SK-N-SH (cell line): ENCODE data around the gene EPOP. TPM values are rescaled to one million over a fixed set of nuclear protein-coding genes. Genes with fewer than 3 reads are reported as not detected.

ENCODE experiments used
- CTCF ChIA-PET: fragments of 300-600, 350-600 bp; formaldehyde crosslinking; extraction: SDS; loops from one replicate; lab custom pipeline; 2021; lab: Yijun Ruan, JAX
- POLR2A ChIA-PET: fragments of 350-600 bp; sonication (Branson Sonifier 250); formaldehyde crosslinking; extraction: SDS; loops from one replicate; lab custom pipeline; 2020; ENCODE audit warnings: antibody characterized with exemption, inconsistent platforms; lab: Yijun Ruan, JAX
- DNase-seq: peaks from one replicate; pipeline ENCODE4 v3.0.0; 2012
- H2AFZ ChIP-seq: fragments of 200-600 bp; sonication (generic); 2 replicates; pipeline ENCODE4 v1.8.1; 2016; ENCODE audit warnings: antibody characterized with exemption, mild to moderate bottlenecking, low read depth
- H3F3A ChIP-seq: fragments of 200-600 bp; sonication (generic); replicated peaks from 2 replicates; pipeline ENCODE3; 2016; ENCODE audit warnings: antibody characterized with exemption, mild to moderate bottlenecking; ENCODE audit not compliant: insufficient read depth
- H3K27ac ChIP-seq, 2 experiments: fragments of 200-500 bp in 1 of 2; fragments of 200-600 bp in 1 of 2; sonication (Bioruptor generic) in 1 of 2; sonication (generic), shearing (Covaris generic) in 1 of 2; 2 replicates each; pipeline versions ENCODE4 v1.5.1 to v1.6.1; 2014 to 2016; ENCODE audit warnings: low read depth in 2 of 2, inconsistent platforms in 1 of 2, low read length in 1 of 2, mild to moderate bottlenecking in 1 of 2, mixed read lengths in 1 of 2
- H3K27me3 ChIP-seq: fragments of 200-600 bp; sonication (generic), shearing (Covaris generic); 2 replicates; pipeline ENCODE4 v1.6.1; 2016; ENCODE audit warnings: mixed run types; ENCODE audit not compliant: insufficient read depth
- H3K36me3 ChIP-seq, 2 experiments: fragments of 200-500 bp in 1 of 2; fragments of 200-600 bp in 1 of 2; sonication (Bioruptor generic) in 1 of 2; sonication (generic) in 1 of 2; replicated peaks in 1 of 2; 2 replicates each; pipeline versions ENCODE3 to v1.5.1; 2014 to 2016; ENCODE audit warnings: low read length in 1 of 2, mild to moderate bottlenecking in 1 of 2; ENCODE audit not compliant: insufficient read depth in 2 of 2, control insufficient read depth in 1 of 2
- H3K4me1 ChIP-seq, 2 experiments: fragments of 200-500 bp in 1 of 2; fragments of 200-600 bp in 1 of 2; sonication (Bioruptor generic) in 1 of 2; sonication (generic), shearing (Covaris generic) in 1 of 2; 2 replicates each; pipeline versions ENCODE4 v1.5.1 to v1.6.1; 2014 to 2016; ENCODE audit warnings: low read depth in 1 of 2, low read length in 1 of 2, mixed run types in 1 of 2; ENCODE audit not compliant: insufficient read depth in 2 of 2, control insufficient read depth in 1 of 2
- H3K4me2 ChIP-seq: fragments of 200-600 bp; sonication (generic), shearing (Covaris generic); 2 replicates; pipeline ENCODE4 v1.6.1; 2017; ENCODE audit warnings: mixed run types
- H3K4me3 ChIP-seq, 2 experiments: fragments of 200-500 bp in 1 of 2; fragments of 200-600 bp in 1 of 2; sonication (Bioruptor generic) in 1 of 2; sonication (generic), shearing (Covaris generic) in 1 of 2; 2 replicates each; pipeline versions ENCODE4 v1.5.1 to v1.8.1; 2014 to 2016; ENCODE audit warnings: low read depth in 2 of 2, inconsistent platforms in 1 of 2, low read length in 1 of 2, mild to moderate bottlenecking in 1 of 2, mixed read lengths in 1 of 2, moderate library complexity in 1 of 2
- H3K79me2 ChIP-seq: fragments of 200-600 bp; sonication (generic); 2 replicates; pipeline ENCODE4 v1.8.1; 2017; ENCODE audit warnings: mild to moderate bottlenecking; ENCODE audit not compliant: insufficient read depth
- H3K9ac ChIP-seq: fragments of 200-600 bp; sonication (generic); 2 replicates; pipeline ENCODE4 v1.6.1; 2017; ENCODE audit warnings: mixed run types
- H3K9me2 ChIP-seq: fragments of 200-600 bp; sonication (generic); 2 replicates; pipeline ENCODE4 v1.6.1; 2017; ENCODE audit warnings: mixed run types
- H3K9me3 ChIP-seq: fragments of 200-600 bp; sonication (generic); 2 replicates; pipeline ENCODE4 v1.6.1; 2017; ENCODE audit warnings: mixed run types, mild to moderate bottlenecking, moderate library complexity
- H4K20me1 ChIP-seq: fragments of 200-600 bp; sonication (generic); 2 replicates; pipeline ENCODE4 v1.6.1; 2017; ENCODE audit warnings: mild to moderate bottlenecking, mixed run types; ENCODE audit not compliant: insufficient read depth
- CHD2 ChIP-seq: fragments of 150-350 bp; IDR thresholded peaks from 2 replicates; pipeline ENCODE4 v1.6.1; 2018; ENCODE audit warnings: low read length; ENCODE audit not compliant: partially characterized antibody
- CTCF ChIP-seq: fragments of 200-600 bp; sonication (generic); IDR thresholded peaks from 2 replicates; pipeline ENCODE4 v1.6.1; 2017; ENCODE audit warnings: antibody characterized with exemption, mild to moderate bottlenecking, moderate library complexity
- ELF1 ChIP-seq: IDR thresholded peaks from 2 replicates; pipeline ENCODE4 v1.4.0; 2012
- EP300 ChIP-seq, 2 experiments: IDR thresholded peaks; 2 replicates each; pipeline versions ENCODE4 v1.4.0 to v1.6.1; 2012; ENCODE audit warnings: borderline replicate concordance in 1 of 2, low read depth in 1 of 2, low read length in 1 of 2
- EZH2phosphoT487 ChIP-seq: fragments of 200-600 bp; sonication (generic); IDR thresholded peaks from 2 replicates; pipeline ENCODE4 v1.6.1; 2017; ENCODE audit warnings: low read depth, mixed run types, mild to moderate bottlenecking, antibody characterized with exemption, moderate library complexity, borderline replicate concordance
- FOXJ3 ChIP-seq: sonication (generic); formaldehyde crosslinking; IDR thresholded peaks from 2 replicates; pipeline ENCODE4 v1.5.1; 2020; ENCODE audit warnings: mild to moderate bottlenecking, missing genetic modification reagents
- GATA2 ChIP-seq: sonication (generic); formaldehyde crosslinking; IDR thresholded peaks from 2 replicates; pipeline ENCODE4 v1.5.0; 2020; ENCODE audit warnings: mild to moderate bottlenecking, missing genetic modification reagents
- JUND ChIP-seq: IDR thresholded peaks from 2 replicates; pipeline ENCODE4 v1.4.0; 2012
- MXI1 ChIP-seq: IDR thresholded peaks from 2 replicates; pipeline ENCODE4 v1.6.1; 2012; ENCODE audit warnings: mild to moderate bottlenecking, low read depth, low read length, improper control_type of control experiment
- PBX3 ChIP-seq: IDR thresholded peaks from 2 replicates; pipeline ENCODE4; 2012
- RCOR1 ChIP-seq: fragments of 150-350 bp; IDR thresholded peaks from 2 replicates; pipeline ENCODE4 v1.6.1; 2017; ENCODE audit warnings: antibody characterized with exemption, low read length
- TAF1 ChIP-seq: IDR thresholded peaks from 2 replicates; pipeline ENCODE4 v1.6.1; 2012; ENCODE audit warnings: low read depth, mild to moderate bottlenecking, low read length, moderate library complexity, borderline replicate concordance
- TCF12 ChIP-seq: IDR thresholded peaks from 2 replicates; pipeline ENCODE4 v1.4.0; 2012
- WGBS: methylation state at CpG from one replicate; pipeline ENCODE4 v1.1.6; 2017; ENCODE audit warnings: low lambda C conversion rate; 5-methylcytosine and 5-hydroxymethylcytosine counted together
- polyA plus RNA-seq, 3 experiments: library from polyadenylated mRNA; depleted of rRNA; stranded (reverse); fragments of >200 nt; gene quantifications; 2 replicates each; pipeline ENCODE4 v1.2.3, GENCODE V29; 2012
- TF ChIP-seq, protein P1 (sequence below): IDR thresholded peaks from 2 replicates; pipeline ENCODE4 v1.4.0; 2012; ENCODE audit warnings: low read depth, borderline replicate concordance

The EPOP gene
- polyA plus RNA-seq, 1 of the 3 experiments (the other 2 are of a cell fraction), result 3.1 TPM

- Histone ChIP-seq H4K20me1 (no peaks in the 10 kb centered on the region), H3K27me3 (no peaks in the 10 kb centered on the region), H2AFZ (no peak overlapping the region), H3K9me3 (no peaks in the 10 kb centered on the region), H3K4me2 (no peak overlapping the region), H3F3A (peaks cover 6% of the 10 kb centered on the region), H3K27ac (no peak overlapping the region), H3K4me3 (no peak overlapping the region), H3K79me2 (no peaks in the 10 kb centered on the region), H3K9me2 (no peaks in the 10 kb centered on the region), H3K4me1 (peaks cover 0 to 2% of the 10 kb centered on the region in 2 experiments; a peak in 1 of 4 replicates), H3K36me3 (peaks cover 27 to 85% of the 10 kb centered on the region in 2 experiments), H3K9ac (no peak overlapping the region)
- no peak for DNase-seq
- ChIA-PET POLR2A (interaction anchor here (1.0 to 2.1 kb wide), 3 partner anchors 8 to 19 kb away, joined by 3 to 11 read pairs (median 11); no protein-coding TSS in a partner anchor), CTCF (interaction anchor here (0.8 to 2.8 kb wide), 4 partner anchors 12 to 39 kb away, joined by 3 to 9 read pairs (median 4); partner anchors contain the start of gene CISD3)
- no peak for TF ChIP-seq ELF1
- TF ChIP-seq CTCF, result no peak
- TF ChIP-seq RCOR1, result no peak
- TF ChIP-seq JUND, result no peak
- TF ChIP-seq FOXJ3 (CRISPR knock-in tag), result no peak
- TF ChIP-seq EP300 (IDR thresholded peaks at IDR 0.05; ENCODE audit: borderline replicate concordance in 1 of 2, low read depth in 1 of 2, low read length in 1 of 2), result no peak
- TF ChIP-seq TAF1, result no peak
- no peak for TF ChIP-seq CHD2
- no peak for TF ChIP-seq TCF12
- TF ChIP-seq GATA2, result no peak
- TF ChIP-seq, protein P1, sequence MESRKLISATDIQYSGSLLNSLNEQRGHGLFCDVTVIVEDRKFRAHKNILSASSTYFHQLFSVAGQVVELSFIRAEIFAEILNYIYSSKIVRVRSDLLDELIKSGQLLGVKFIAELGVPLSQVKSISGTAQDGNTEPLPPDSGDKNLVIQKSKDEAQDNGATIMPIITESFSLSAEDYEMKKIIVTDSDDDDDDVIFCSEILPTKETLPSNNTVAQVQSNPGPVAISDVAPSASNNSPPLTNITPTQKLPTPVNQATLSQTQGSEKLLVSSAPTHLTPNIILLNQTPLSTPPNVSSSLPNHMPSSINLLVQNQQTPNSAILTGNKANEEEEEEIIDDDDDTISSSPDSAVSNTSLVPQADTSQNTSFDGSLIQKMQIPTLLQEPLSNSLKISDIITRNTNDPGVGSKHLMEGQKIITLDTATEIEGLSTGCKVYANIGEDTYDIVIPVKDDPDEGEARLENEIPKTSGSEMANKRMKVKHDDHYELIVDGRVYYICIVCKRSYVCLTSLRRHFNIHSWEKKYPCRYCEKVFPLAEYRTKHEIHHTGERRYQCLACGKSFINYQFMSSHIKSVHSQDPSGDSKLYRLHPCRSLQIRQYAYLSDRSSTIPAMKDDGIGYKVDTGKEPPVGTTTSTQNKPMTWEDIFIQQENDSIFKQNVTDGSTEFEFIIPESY, result no peak
- TF ChIP-seq PBX3, result no peak
- no peak for TF ChIP-seq EZH2phosphoT487
- no peak for TF ChIP-seq MXI1
- 94% methylated on average over 14 of the region's 18 CpGs for whole genome bisulfite sequencing
Observed at GRCh38 chr17:38716368-38717005, 41.7 kb upstream of the EPOP start.
